GM19463 (cell line): Measurements from ENCODE around the gene APH1B.

Experiments
- ATAC-seq: cut with Tn5 transposase; IDR thresholded peaks from one replicate; pipeline ENCODE4 v1.9.1; 2021; ENCODE audit warnings: mild to moderate bottlenecking, moderate library complexity; ENCODE audit not compliant: unreplicated experiment

The APH1B gene

GRCh38 chr15:63251701-63252100 lies 25.7 kb upstream of the APH1B start:
- no peak for ATAC-seq

- no peak for ATAC-seq
These were observed 25.1 kb upstream of the APH1B start for GRCh38 chr15:63252292-63252691.

GRCh38 chr15:63254991-63255390 lies 22.4 kb upstream of the APH1B start:
- no peak for ATAC-seq

- no peak for ATAC-seq
These were observed 21.9 kb upstream of the APH1B start for GRCh38 chr15:63255489-63255990.

- ATAC-seq = no peak
These were observed 20.8 kb upstream of the APH1B start for GRCh38 chr15:63256433-63257274.

GRCh38 chr15:63258658-63259057 lies 18.7 kb upstream of the APH1B start:
- no peak for ATAC-seq

- ATAC-seq = no peak
These were observed 16.6 kb upstream of the APH1B start for GRCh38 chr15:63260791-63261190.

GRCh38 chr15:63261311-63261710 lies 16.1 kb upstream of the APH1B start:
- no peak for ATAC-seq

- ATAC-seq = no peak
These were observed 13.9 kb upstream of the APH1B start for GRCh38 chr15:63263519-63263918.

GRCh38 chr15:63264688-63265293 lies 12.6 kb upstream of the APH1B start:
- ATAC-seq = no peak

GRCh38 chr15:63274427-63274826 lies 3.0 kb upstream of the APH1B start:
- no peak for ATAC-seq

- no peak for ATAC-seq
These were observed 915 bp upstream of the APH1B start for GRCh38 chr15:63276342-63277037.

- ATAC-seq = no peak
These were observed 570 bp downstream of the APH1B start for GRCh38 chr15:63277893-63278456.

- ATAC-seq = no peak
These were observed 5.7 kb downstream of the APH1B start for GRCh38 chr15:63283126-63283525.

- ATAC-seq = no peak
These were observed 6.9 kb downstream of the APH1B start for GRCh38 chr15:63284335-63284734.

- no peak for ATAC-seq
These were observed 9.7 kb downstream of the APH1B start for GRCh38 chr15:63287109-63287508.

- ATAC-seq = no peak
These were observed 10.9 kb downstream of the APH1B start for GRCh38 chr15:63288342-63288741.

- no peak for ATAC-seq
These were observed 11.5 kb downstream of the APH1B start for GRCh38 chr15:63288778-63289378.

GRCh38 chr15:63291507-63291906 lies 14.1 kb downstream of the APH1B start:
- no peak for ATAC-seq

- ATAC-seq = no peak
These were observed 14.8 kb downstream of the APH1B start for GRCh38 chr15:63292241-63292640.

GRCh38 chr15:63292771-63293170 lies 15.4 kb downstream of the APH1B start:
- ATAC-seq = no peak
